HepG2 (cell line): ENCODE measurements around the gene CSNK2B. TPM values are rescaled to one million over a fixed set of nuclear protein-coding genes. Genes with fewer than 3 reads are reported as not detected.

Experiments
- CBFB ChIP-seq: sonication (generic); formaldehyde crosslinking; IDR thresholded peaks from 2 replicates; pipeline ENCODE4 v1.4.0; 2020; ENCODE audit warnings: missing genetic modification reagents
- IRF2 ChIP-seq: IDR thresholded peaks from 2 replicates; pipeline ENCODE4 v1.6.1; 2018; ENCODE audit warnings: missing genetic modification reagents, missing compliant biosample characterization
- JDP2 ChIP-seq: sonication (generic); formaldehyde crosslinking; IDR thresholded peaks from 2 replicates; pipeline ENCODE4 v1.8.1; 2022; ENCODE audit warnings: missing genetic modification reagents, borderline replicate concordance
- KDM2A ChIP-seq: sonication (generic); formaldehyde crosslinking; IDR thresholded peaks from 2 replicates; pipeline ENCODE4 v1.4.0; 2020; ENCODE audit warnings: low read depth, missing genetic modification reagents, borderline replicate concordance
- KDM5B ChIP-seq: sonication (generic); formaldehyde crosslinking; IDR thresholded peaks from 2 replicates; pipeline ENCODE4 v1.4.0; 2020; ENCODE audit warnings: missing genetic modification reagents, mild to moderate bottlenecking, borderline replicate concordance
- KLF12 ChIP-seq: sonication (generic); formaldehyde crosslinking; IDR thresholded peaks from 2 replicates; pipeline ENCODE4 v1.4.0; 2020; ENCODE audit warnings: missing genetic modification reagents, borderline replicate concordance
- MAF1 ChIP-seq: sonication (generic); formaldehyde crosslinking; IDR thresholded peaks from 2 replicates; pipeline ENCODE4 v1.5.0; 2020; ENCODE audit warnings: missing genetic modification reagents, borderline replicate concordance
- MIER3 ChIP-seq: IDR thresholded peaks from 2 replicates; pipeline ENCODE4 v1.6.1; 2016; ENCODE audit warnings: missing compliant biosample characterization, borderline replicate concordance
- MTA1 ChIP-seq: sonication (generic); formaldehyde crosslinking; IDR thresholded peaks from 2 replicates; pipeline ENCODE4 v1.4.0; 2020; ENCODE audit warnings: missing genetic modification reagents, mild to moderate bottlenecking, borderline replicate concordance
- NPAS2 ChIP-seq: sonication (generic); formaldehyde crosslinking; IDR thresholded peaks from 2 replicates; pipeline ENCODE4 v1.8.0; 2022; ENCODE audit warnings: mild to moderate bottlenecking, missing genetic modification reagents, borderline replicate concordance
- PHF21A ChIP-seq: sonication (generic); formaldehyde crosslinking; IDR thresholded peaks from 2 replicates; pipeline ENCODE4 v1.5.0; 2020; ENCODE audit warnings: mild to moderate bottlenecking, missing genetic modification reagents
- POLR2A ChIP-seq, 2 experiments: IDR thresholded peaks; 2 replicates each; pipeline ENCODE4 v1.6.1; 2011; ENCODE audit warnings: low read depth in 2 of 2, low read length in 2 of 2, mild to moderate bottlenecking in 1 of 2, moderate library complexity in 1 of 2; ENCODE audit not compliant: insufficient read depth in 1 of 2
- RAD51 ChIP-seq: fragments of 450-650 bp; IDR thresholded peaks from 2 replicates; pipeline ENCODE4 v1.6.1; 2016; ENCODE audit warnings: borderline replicate concordance
- RARA ChIP-seq: IDR thresholded peaks from 2 replicates; pipeline ENCODE4 v1.6.1; 2016; ENCODE audit warnings: missing genetic modification reagents, missing compliant biosample characterization
- RNF2 ChIP-seq: fragments of 450-650 bp; conservative IDR thresholded peaks from 2 replicates; pipeline ENCODE4 v1.6.1; 2016; ENCODE audit warnings: low read depth
- SALL1 ChIP-seq: sonication (generic); formaldehyde crosslinking; IDR thresholded peaks from 2 replicates; pipeline ENCODE4 v1.8.0; 2022; ENCODE audit warnings: mild to moderate bottlenecking, missing genetic modification reagents
- SMC3 ChIP-seq: IDR thresholded peaks from 2 replicates; pipeline ENCODE4 v1.6.1; 2011; ENCODE audit warnings: low read length, improper control_type of control experiment
- TRIM24 ChIP-seq: sonication (generic); formaldehyde crosslinking; IDR thresholded peaks from 2 replicates; pipeline ENCODE4 v1.8.0; 2022; ENCODE audit warnings: mild to moderate bottlenecking, missing genetic modification reagents
- ZNF207 ChIP-seq: fragments of 450-650 bp; IDR thresholded peaks from 2 replicates; pipeline ENCODE4 v1.6.1; 2016; ENCODE audit warnings: antibody characterized with exemption, borderline replicate concordance
- ZNF672 ChIP-seq: sonication (generic); formaldehyde crosslinking; IDR thresholded peaks from 2 replicates; pipeline ENCODE4 v1.8.1; 2022; ENCODE audit warnings: missing genetic modification reagents
- ZNF891 ChIP-seq: sonication (generic); formaldehyde crosslinking; IDR thresholded peaks from 2 replicates; pipeline ENCODE4 v1.5.0; 2020; ENCODE audit warnings: mild to moderate bottlenecking, missing genetic modification reagents
- polyA plus RNA-seq, 8 experiments: library from polyadenylated mRNA; depleted of rRNA in 3 of 8; stranded (reverse) in 7 of 8; unstranded in 1 of 8; fragments of >200 nt; fragmentation: Illumina TruSeq in 4 of 8; extraction: Trizol in 4 of 8; gene quantifications; 2 replicates each; pipeline versions ENCODE4 v1.2.1 to v1.2.3, GENCODE V29; 2011 to 2016; ENCODE audit warnings: low read depth in 4 of 8, missing spikeins in 1 of 8, mixed read lengths in 1 of 8; ENCODE audit not compliant: insufficient read depth in 1 of 8
- total RNA-seq, 5 experiments: library from RNA; depleted of rRNA; stranded (reverse); fragments of >200 nt; fragmentation: Illumina TruSeq; extraction: Trizol; gene quantifications; 2 replicates each; pipeline ENCODE4 v1.2.3, GENCODE V29; 2016; ENCODE audit warnings: low read depth in 1 of 5
- TF ChIP-seq, protein P1 (sequence below): sonication (generic); formaldehyde crosslinking; IDR thresholded peaks from 2 replicates; pipeline ENCODE4 v1.5.1; 2020; ENCODE audit warnings: mild to moderate bottlenecking, missing genetic modification reagents, borderline replicate concordance
- TF ChIP-seq, protein P2 (sequence below): sonication (generic); formaldehyde crosslinking; IDR thresholded peaks from 2 replicates; pipeline ENCODE4 v1.4.0; 2020; ENCODE audit warnings: mild to moderate bottlenecking, missing genetic modification reagents
- TF ChIP-seq, protein P3 (sequence below): IDR thresholded peaks from 2 replicates; pipeline ENCODE4 v1.6.1; 2016; ENCODE audit warnings: control low read depth

CSNK2B gene
- total and polyA plus RNA-seq, 2 of the 13 experiments (the other 11 are each of a cell fraction or from before 2014, with no cell fraction given): 111 to 296 TPM

DNA sequence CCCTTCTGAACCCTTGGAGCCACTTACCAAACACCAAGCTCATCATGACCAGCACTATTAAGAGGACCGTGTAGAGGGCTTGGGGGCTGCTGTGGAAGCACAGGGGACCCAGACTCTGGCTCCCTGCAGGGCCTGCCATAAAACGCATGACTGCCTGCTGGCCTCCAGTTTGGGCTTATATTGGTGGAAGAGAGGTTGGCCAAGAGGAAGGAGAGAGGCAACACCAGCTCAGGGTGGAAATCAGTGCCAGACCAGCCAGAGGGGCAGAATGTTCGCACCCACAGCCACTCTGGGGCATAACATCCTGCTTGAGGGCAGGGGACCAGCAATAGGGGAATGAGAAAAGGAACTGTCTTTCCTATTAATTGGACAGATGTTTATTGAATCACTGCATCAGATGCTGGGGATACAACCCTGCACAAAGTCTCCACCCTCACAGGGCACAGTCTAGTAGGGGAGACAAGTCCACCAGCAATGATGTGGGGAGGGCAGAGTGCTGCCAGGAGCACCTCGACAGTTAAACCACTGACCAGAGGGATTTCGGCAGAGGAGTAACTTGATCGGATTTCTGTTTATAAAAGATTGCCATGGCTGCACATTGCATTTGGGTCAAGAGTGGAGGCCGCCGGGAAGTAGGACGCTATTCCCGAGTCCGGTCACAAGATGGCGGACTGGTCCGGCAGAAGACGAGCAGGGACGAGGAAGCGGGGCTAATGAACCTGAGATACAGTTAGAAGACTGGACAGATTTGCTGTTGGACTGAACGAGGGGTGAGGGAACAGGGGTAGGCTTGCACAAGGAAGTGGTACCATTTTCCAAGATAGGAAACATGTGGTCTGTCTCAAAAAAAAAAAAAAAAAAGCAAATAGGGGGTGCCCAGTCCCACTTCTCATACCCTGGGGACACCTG is 14.6 kb downstream of the CSNK2B start, which contains the start of gene LY6G5C (continued):
- TF ChIP-seq, protein P1, sequence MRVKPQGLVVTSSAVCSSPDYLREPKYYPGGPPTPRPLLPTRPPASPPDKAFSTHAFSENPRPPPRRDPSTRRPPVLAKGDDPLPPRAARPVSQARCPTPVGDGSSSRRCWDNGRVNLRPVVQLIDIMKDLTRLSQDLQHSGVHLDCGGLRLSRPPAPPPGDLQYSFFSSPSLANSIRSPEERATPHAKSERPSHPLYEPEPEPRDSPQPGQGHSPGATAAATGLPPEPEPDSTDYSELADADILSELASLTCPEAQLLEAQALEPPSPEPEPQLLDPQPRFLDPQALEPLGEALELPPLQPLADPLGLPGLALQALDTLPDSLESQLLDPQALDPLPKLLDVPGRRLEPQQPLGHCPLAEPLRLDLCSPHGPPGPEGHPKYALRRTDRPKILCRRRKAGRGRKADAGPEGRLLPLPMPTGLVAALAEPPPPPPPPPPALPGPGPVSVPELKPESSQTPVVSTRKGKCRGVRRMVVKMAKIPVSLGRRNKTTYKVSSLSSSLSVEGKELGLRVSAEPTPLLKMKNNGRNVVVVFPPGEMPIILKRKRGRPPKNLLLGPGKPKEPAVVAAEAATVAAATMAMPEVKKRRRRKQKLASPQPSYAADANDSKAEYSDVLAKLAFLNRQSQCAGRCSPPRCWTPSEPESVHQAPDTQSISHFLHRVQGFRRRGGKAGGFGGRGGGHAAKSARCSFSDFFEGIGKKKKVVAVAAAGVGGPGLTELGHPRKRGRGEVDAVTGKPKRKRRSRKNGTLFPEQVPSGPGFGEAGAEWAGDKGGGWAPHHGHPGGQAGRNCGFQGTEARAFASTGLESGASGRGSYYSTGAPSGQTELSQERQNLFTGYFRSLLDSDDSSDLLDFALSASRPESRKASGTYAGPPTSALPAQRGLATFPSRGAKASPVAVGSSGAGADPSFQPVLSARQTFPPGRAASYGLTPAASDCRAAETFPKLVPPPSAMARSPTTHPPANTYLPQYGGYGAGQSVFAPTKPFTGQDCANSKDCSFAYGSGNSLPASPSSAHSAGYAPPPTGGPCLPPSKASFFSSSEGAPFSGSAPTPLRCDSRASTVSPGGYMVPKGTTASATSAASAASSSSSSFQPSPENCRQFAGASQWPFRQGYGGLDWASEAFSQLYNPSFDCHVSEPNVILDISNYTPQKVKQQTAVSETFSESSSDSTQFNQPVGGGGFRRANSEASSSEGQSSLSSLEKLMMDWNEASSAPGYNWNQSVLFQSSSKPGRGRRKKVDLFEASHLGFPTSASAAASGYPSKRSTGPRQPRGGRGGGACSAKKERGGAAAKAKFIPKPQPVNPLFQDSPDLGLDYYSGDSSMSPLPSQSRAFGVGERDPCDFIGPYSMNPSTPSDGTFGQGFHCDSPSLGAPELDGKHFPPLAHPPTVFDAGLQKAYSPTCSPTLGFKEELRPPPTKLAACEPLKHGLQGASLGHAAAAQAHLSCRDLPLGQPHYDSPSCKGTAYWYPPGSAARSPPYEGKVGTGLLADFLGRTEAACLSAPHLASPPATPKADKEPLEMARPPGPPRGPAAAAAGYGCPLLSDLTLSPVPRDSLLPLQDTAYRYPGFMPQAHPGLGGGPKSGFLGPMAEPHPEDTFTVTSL: no peak
- TF ChIP-seq RAD51 (no peak), PHF21A (CRISPR knock-in tag) (no peak; the same call in 1 of the 2 replicates), POLR2A (IDR thresholded peaks at IDR 0.05; ENCODE audit: insufficient read depth in 1 of 2, low read depth in 2 of 2, low read length in 2 of 2) (no peak), IRF2 (CRISPR knock-in tag) (peak; percentile 67; the same call in 1 of the 2 replicates), MIER3 (0 out of 2 replicates have a peak, but pooled peaks have one; percentile 48), KDM5B (CRISPR knock-in tag) (no peak), KLF12 (CRISPR knock-in tag) (no peak), CBFB (CRISPR knock-in tag) (0 out of 2 replicates have a peak, but pooled peaks have one; percentile 38), MTA1 (no peak), NPAS2 (CRISPR knock-in tag) (no peak), RARA (CRISPR knock-in tag) (no peak), MAF1 (no peak), ZNF672 (CRISPR knock-in tag) (no peak), TRIM24 (no peak), SALL1 (CRISPR knock-in tag) (peak; percentile 61), JDP2 (CRISPR knock-in tag) (no peak), RNF2 (no peak), SMC3 (peak; percentile 92), ZNF207 (no peak), ZNF891 (CRISPR knock-in tag) (0 out of 2 replicates have a peak, but pooled peaks have one; percentile 24), KDM2A (CRISPR knock-in tag) (peak; percentile 82)
- TF ChIP-seq, protein P2, sequence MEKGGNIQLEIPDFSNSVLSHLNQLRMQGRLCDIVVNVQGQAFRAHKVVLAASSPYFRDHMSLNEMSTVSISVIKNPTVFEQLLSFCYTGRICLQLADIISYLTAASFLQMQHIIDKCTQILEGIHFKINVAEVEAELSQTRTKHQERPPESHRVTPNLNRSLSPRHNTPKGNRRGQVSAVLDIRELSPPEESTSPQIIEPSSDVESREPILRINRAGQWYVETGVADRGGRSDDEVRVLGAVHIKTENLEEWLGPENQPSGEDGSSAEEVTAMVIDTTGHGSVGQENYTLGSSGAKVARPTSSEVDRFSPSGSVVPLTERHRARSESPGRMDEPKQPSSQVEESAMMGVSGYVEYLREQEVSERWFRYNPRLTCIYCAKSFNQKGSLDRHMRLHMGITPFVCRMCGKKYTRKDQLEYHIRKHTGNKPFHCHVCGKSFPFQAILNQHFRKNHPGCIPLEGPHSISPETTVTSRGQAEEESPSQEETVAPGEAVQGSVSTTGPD (CRISPR knock-in tag): no peak
- TF ChIP-seq, protein P3, sequence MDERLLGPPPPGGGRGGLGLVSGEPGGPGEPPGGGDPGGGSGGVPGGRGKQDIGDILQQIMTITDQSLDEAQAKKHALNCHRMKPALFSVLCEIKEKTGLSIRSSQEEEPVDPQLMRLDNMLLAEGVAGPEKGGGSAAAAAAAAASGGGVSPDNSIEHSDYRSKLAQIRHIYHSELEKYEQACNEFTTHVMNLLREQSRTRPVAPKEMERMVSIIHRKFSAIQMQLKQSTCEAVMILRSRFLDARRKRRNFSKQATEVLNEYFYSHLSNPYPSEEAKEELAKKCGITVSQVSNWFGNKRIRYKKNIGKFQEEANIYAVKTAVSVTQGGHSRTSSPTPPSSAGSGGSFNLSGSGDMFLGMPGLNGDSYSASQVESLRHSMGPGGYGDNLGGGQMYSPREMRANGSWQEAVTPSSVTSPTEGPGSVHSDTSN (CRISPR knock-in tag): no peak
